Right lobe of liver (tissue), 6 donors: ENCODE measurements around the gene SLC12A3. TPM values are rescaled to one million over a fixed set of nuclear protein-coding genes. Genes with fewer than 3 reads are reported as not detected.

Source experiments
- ATAC-seq, 4 donors: fragments of 200-7000 bp; cut with Tn5 transposase; one replicate each; pipeline ENCODE4 v1.9.1; 2020; ENCODE audit warnings: mild to moderate bottlenecking in 4 of 4, moderate library complexity in 4 of 4
- DNase-seq, 3 donors: peaks; one replicate each; pipeline ENCODE4 v3.0.0-alpha.2; 2020
- H3K27ac ChIP-seq, 3 donors: fragments of 200-600 bp; one replicate each; pipeline ENCODE4 v1.8.0; 2022
- H3K27me3 ChIP-seq, 2 donors: fragments of 200-600 bp; one replicate each; pipeline ENCODE4 v1.8.0; 2022
- H3K36me3 ChIP-seq, 4 donors: fragments of 200-600 bp; sonication (generic) in 1 of 4; one replicate each; pipeline versions ENCODE4 v1.5.1 to v1.8.0; 2017 to 2022; ENCODE audit warnings: control low read depth in 1 of 4
- H3K4me1 ChIP-seq, 4 donors: fragments of 200-600 bp; sonication (generic) in 1 of 4; one replicate each; pipeline versions ENCODE4 v1.5.1 to v1.8.0; 2017 to 2022; ENCODE audit warnings: control low read depth in 1 of 4
- H3K4me3 ChIP-seq, 3 donors: fragments of 200-600 bp; one replicate each; pipeline ENCODE4 v1.8.0; 2022
- H3K9me3 ChIP-seq, 4 donors: fragments of 200-600 bp; sonication (generic) in 1 of 4; one replicate each; pipeline versions ENCODE4 v1.5.1 to v1.8.0; 2017 to 2022; ENCODE audit warnings: control low read depth in 1 of 4
- CTCF ChIP-seq, 4 donors: fragments of 200-600 bp in 3 of 4; fragments of 450-650 bp in 1 of 4; IDR thresholded peaks; one replicate each; pipeline versions ENCODE4 v1.5.1 to v1.8.0; 2016 to 2022; ENCODE audit warnings: antibody characterized with exemption in 4 of 4, mild to moderate bottlenecking in 2 of 4
- POLR2A ChIP-seq: fragments of 450-650 bp; IDR thresholded peaks from one replicate; pipeline ENCODE4 v1.6.1; 2017; ENCODE audit warnings: antibody characterized with exemption, mild to moderate bottlenecking
- WGBS: methylation state at CpG from one replicate; pipeline ENCODE4 v1.1.6; 2018; ENCODE audit warnings: low coverage, low lambda C conversion rate; ENCODE audit not compliant: insufficient coverage; ENCODE audit errors: missing lambda C conversion rate; 5-methylcytosine and 5-hydroxymethylcytosine counted together
- intact Hi-C, 2 donors: fragments of 100-400 bp; cut with DNase I; formaldehyde crosslinking; loops; one replicate each; pipeline versions ENCODE4 v1.11.2 to v1.14.1; 2022
- total RNA-seq, 6 experiments: library from RNA; depleted of rRNA in 2 of 6; stranded (reverse); fragments of >200 nt in 2 of 6; fragmentation: NEBNext Ultra II Directional in 3 of 6; extraction: Animal tissue kit (Norgen Biotek cat#: 25700) in 3 of 6; gene quantifications; one replicate each; pipeline versions ENCODE4 v1.1.0 to v1.2.4, GENCODE V29; 2016 to 2023
- donor health status: DM: no; HTN: yes; CAD: no.
- donor health status: DM: no; HTN: no; CAD: no.
- donor health status: DM: no; HTN: no; CAD: no.
- donor health status: DM: no; HTN: yes; CAD: no.
- donor health status: DM: no; HTN: yes; CAD: no.

Gene SLC12A3
- total RNA-seq, 6 experiments from 2014 or later: not detected

GRCh38 chr16:56836410-56837230 lies 28.4 kb upstream of the SLC12A3 start:
- DNase-seq: no peak
- TF ChIP-seq CTCF (IDR thresholded peaks at IDR 0.05): no peak
- no peak for TF ChIP-seq POLR2A
- H3K27me3 ChIP-seq: no peaks in the 10 kb centered on the region
- peaks cover 0 to 25% (median 8%) of the 10 kb centered on the region in 4 donors for H3K36me3 ChIP-seq
- no peaks in the 10 kb centered on the region for H3K4me1 ChIP-seq
- no peak overlapping the region for H3K27ac ChIP-seq
- H3K9me3 ChIP-seq: no peaks in the 10 kb centered on the region
- H3K4me3 ChIP-seq: no peak overlapping the region
- WGBS: 72% methylated on average over 4 of the region's 5 CpGs
- no peak for ATAC-seq
- intact Hi-C loops: no loop called here

- Histone ChIP-seq H3K27ac (no peak overlapping the region), H3K9me3 (no peaks in the 10 kb centered on the region), H3K27me3 (no peaks in the 10 kb centered on the region), H3K4me3 (no peak overlapping the region), H3K4me1 (no peaks in the 10 kb centered on the region), H3K36me3 (peaks cover 0 to 8% (median 7%) of the 10 kb centered on the region in 4 donors)
- TF ChIP-seq POLR2A (no peak), CTCF (IDR thresholded peaks at IDR 0.05) (no peak)
- DNase-seq: no peak
- intact Hi-C loops: no loop called here
- ATAC-seq: no peak
- WGBS: 79% methylated on average over 8 of the region's 9 CpGs
Observed at GRCh38 chr16:56838622-56839337, 26.2 kb upstream of the SLC12A3 start.

GRCh38 chr16:56841233-56841632 lies 23.8 kb upstream of the SLC12A3 start:
- Histone ChIP-seq H3K36me3 (peaks cover 0 to 7% (median 7%) of the 10 kb centered on the region in 4 donors), H3K4me3 (no peak overlapping the region), H3K27ac (no peak overlapping the region), H3K9me3 (no peaks in the 10 kb centered on the region), H3K27me3 (no peaks in the 10 kb centered on the region), H3K4me1 (no peaks in the 10 kb centered on the region)
- WGBS: 89% methylated on average over 2 of the region's 2 CpGs
- DNase-seq (no peak), ATAC-seq (no peak)
- intact Hi-C loops: no loop called here
- TF ChIP-seq POLR2A (no peak), CTCF (IDR thresholded peaks at IDR 0.05) (no peak)

GRCh38 chr16:56841659-56842058 lies 23.3 kb upstream of the SLC12A3 start:
- 97% methylated on average over 9 of the region's 10 CpGs for WGBS
- ATAC-seq (no peak), DNase-seq (no peak)
- H3K4me1 ChIP-seq: no peaks in the 10 kb centered on the region
- no peaks in the 10 kb centered on the region for H3K9me3 ChIP-seq
- H3K27me3 ChIP-seq: no peaks in the 10 kb centered on the region
- intact Hi-C loops: no loop called here
- TF ChIP-seq CTCF (IDR thresholded peaks at IDR 0.05) (no peak), POLR2A (no peak)
- no peak overlapping the region for H3K27ac ChIP-seq
- no peak overlapping the region for H3K4me3 ChIP-seq
- H3K36me3 ChIP-seq: peaks cover 0 to 7% (median 7%) of the 10 kb centered on the region in 4 donors
